ENCODE data around the gene WDFY4.

DNA sequence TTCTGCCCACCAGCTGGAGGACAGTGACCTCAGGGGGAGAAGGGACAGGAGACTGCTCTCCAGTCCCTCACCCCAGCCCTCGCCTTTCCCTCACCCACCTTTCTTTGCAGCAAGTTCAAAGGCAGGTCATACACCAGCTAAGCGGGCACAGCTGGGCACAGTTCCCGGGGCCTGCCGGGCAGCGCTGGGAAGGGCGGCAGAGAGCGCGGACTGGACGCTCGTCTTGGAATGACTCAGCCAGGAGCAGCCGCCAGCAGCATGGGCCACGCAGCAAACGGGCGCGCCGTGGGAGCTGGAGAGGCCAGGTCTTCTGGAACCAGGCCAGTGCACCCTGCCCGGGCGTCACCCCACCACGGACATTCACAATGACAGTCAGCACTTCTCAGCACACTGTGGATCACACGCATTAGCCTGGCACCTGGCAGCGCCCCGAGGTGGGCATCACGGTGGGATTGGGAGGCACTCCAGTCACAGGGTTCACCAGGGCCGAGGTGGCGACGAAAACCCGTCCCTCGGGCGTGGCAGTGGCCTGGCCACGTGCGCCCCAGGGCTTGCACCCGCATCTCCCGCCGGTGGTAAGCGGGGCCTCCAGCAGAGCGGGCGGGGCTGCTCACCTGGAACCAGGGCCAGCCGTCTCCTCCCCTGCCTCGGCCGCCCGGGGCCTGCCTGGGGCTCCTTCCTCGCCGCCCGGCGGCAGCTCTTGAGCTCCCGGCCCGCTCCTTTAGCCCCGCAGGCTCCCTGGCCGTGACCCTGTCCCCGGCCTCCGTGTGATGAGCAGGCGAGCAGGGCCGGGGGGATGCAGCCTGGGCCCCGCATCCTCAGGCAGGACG is 29.0 kb upstream of the WDFY4 start:
- TF ChIP-seq, protein P1, sequence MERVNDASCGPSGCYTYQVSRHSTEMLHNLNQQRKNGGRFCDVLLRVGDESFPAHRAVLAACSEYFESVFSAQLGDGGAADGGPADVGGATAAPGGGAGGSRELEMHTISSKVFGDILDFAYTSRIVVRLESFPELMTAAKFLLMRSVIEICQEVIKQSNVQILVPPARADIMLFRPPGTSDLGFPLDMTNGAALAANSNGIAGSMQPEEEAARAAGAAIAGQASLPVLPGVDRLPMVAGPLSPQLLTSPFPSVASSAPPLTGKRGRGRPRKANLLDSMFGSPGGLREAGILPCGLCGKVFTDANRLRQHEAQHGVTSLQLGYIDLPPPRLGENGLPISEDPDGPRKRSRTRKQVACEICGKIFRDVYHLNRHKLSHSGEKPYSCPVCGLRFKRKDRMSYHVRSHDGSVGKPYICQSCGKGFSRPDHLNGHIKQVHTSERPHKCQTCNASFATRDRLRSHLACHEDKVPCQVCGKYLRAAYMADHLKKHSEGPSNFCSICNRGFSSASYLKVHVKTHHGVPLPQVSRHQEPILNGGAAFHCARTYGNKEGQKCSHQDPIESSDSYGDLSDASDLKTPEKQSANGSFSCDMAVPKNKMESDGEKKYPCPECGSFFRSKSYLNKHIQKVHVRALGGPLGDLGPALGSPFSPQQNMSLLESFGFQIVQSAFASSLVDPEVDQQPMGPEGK (CRISPR knock-in tag; IDR thresholded peaks at IDR 0.05; ENCODE audit: borderline replicate concordance), result no peak
- no peak for TF ChIP-seq TCF4 (CRISPR knock-in tag; IDR thresholded peaks at IDR 0.05; ENCODE audit: borderline replicate concordance)
- no peak for TF ChIP-seq ESRRG (CRISPR knock-in tag; IDR thresholded peaks at IDR 0.05)
- TF ChIP-seq RARB (CRISPR knock-in tag; IDR thresholded peaks at IDR 0.05), result no peak
- TF ChIP-seq GLIS3 (CRISPR knock-in tag; IDR thresholded peaks at IDR 0.05), result no peak
- no peak for TF ChIP-seq BACH2 (CRISPR knock-in tag; IDR thresholded peaks at IDR 0.05; ENCODE audit: borderline replicate concordance)
- no peak for TF ChIP-seq ZC3H10 (CRISPR knock-in tag; IDR thresholded peaks at IDR 0.05)
- TF ChIP-seq, protein P2, sequence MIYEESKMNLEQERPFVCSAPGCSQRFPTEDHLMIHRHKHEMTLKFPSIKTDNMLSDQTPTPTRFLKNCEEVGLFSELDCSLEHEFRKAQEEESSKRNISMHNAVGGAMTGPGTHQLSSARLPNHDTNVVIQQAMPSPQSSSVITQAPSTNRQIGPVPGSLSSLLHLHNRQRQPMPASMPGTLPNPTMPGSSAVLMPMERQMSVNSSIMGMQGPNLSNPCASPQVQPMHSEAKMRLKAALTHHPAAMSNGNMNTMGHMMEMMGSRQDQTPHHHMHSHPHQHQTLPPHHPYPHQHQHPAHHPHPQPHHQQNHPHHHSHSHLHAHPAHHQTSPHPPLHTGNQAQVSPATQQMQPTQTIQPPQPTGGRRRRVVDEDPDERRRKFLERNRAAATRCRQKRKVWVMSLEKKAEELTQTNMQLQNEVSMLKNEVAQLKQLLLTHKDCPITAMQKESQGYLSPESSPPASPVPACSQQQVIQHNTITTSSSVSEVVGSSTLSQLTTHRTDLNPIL (CRISPR knock-in tag; IDR thresholded peaks at IDR 0.05; ENCODE audit: low read depth), result no peak
- TF ChIP-seq ARNTL (CRISPR knock-in tag; IDR thresholded peaks at IDR 0.05; ENCODE audit: borderline replicate concordance, low read depth), result no peak
- TF ChIP-seq TOX (CRISPR knock-in tag; IDR thresholded peaks at IDR 0.05; ENCODE audit: borderline replicate concordance), result no peak
